IMR-90 (cell line): ENCODE data around the gene LDB2. TPM values are rescaled to one million over a fixed set of nuclear protein-coding genes. Genes with fewer than 3 reads are reported as not detected.

Experiments
- ATAC-seq: fragments of 200-7000 bp; cut with Tn5 transposase; 2 replicates; pipeline ENCODE4 v1.9.1; 2020; ENCODE audit warnings: low read depth, mild to moderate bottlenecking, moderate library complexity
- BruUV-seq: library from RNA; stranded (reverse); fragments of 400-500 nt; replicated peaks from 2 replicates; lab custom pipeline; 2021; lab: Mats Ljungman, UMichigan
- CTCF ChIA-PET: fragments of 300-600 bp; formaldehyde crosslinking; extraction: SDS; loops from one replicate; lab custom pipeline; 2021; ENCODE audit warnings: antibody characterized with exemption; lab: Yijun Ruan, JAX
- POLR2A ChIA-PET: fragments of 300-600 bp; sonication (Branson Sonifier 250); formaldehyde crosslinking; loops from one replicate; lab custom pipeline; 2022; ENCODE audit warnings: antibody characterized with exemption; ENCODE audit not compliant: unreplicated experiment; lab: Charles Lee
- DNase-seq: peaks from one replicate; pipeline ENCODE4 v3.0.0; 2013
- H2AFZ ChIP-seq: replicated peaks from 2 replicates; pipeline ENCODE3; 2013; ENCODE audit warnings: low read length, mild to moderate bottlenecking; ENCODE audit not compliant: poor library complexity
- H2AK5ac ChIP-seq: 2 replicates; pipeline ENCODE4 v1.6.1; 2013; ENCODE audit warnings: low read depth, low read length, inconsistent platforms
- H2AK9ac ChIP-seq: replicated peaks from 2 replicates; pipeline ENCODE3; 2013; ENCODE audit warnings: mild to moderate bottlenecking, low read depth, low read length, moderate library complexity; ENCODE audit not compliant: poor library complexity
- H2BK120ac ChIP-seq: 2 replicates; pipeline ENCODE4 v1.6.1; 2013; ENCODE audit warnings: low read depth, low read length, inconsistent platforms
- H2BK15ac ChIP-seq: 3 replicates; pipeline ENCODE4 v1.6.1; 2013; ENCODE audit warnings: low read depth, low read length, inconsistent platforms
- H2BK20ac ChIP-seq: 2 replicates; pipeline ENCODE4 v1.6.1; 2013; ENCODE audit warnings: low read depth, mild to moderate bottlenecking, inconsistent platforms, low read length, moderate library complexity
- H2BK5ac ChIP-seq: 2 replicates; pipeline ENCODE4 v1.6.1; 2013; ENCODE audit warnings: mild to moderate bottlenecking, low read depth, low read length, inconsistent platforms; ENCODE audit not compliant: poor library complexity, severe bottlenecking
- H3K14ac ChIP-seq: replicated peaks from 2 replicates; pipeline ENCODE4 v1.6.1; 2013; ENCODE audit warnings: low read depth, low read length, inconsistent platforms
- H3K18ac ChIP-seq: 2 replicates; pipeline ENCODE4 v1.6.1; 2013; ENCODE audit warnings: low read depth, low read length, control low read depth
- H3K23ac ChIP-seq: 2 replicates; pipeline ENCODE4 v1.6.1; 2013; ENCODE audit warnings: low read depth, low read length, inconsistent platforms
- H3K27ac ChIP-seq: 2 replicates; pipeline ENCODE4 v1.5.1; 2013; ENCODE audit warnings: mild to moderate bottlenecking, control low read depth, low read length; ENCODE audit not compliant: insufficient read depth
- H3K27me3 ChIP-seq: 2 replicates; pipeline ENCODE4 v1.6.1; 2013; ENCODE audit warnings: low read length; ENCODE audit not compliant: control insufficient read depth, insufficient read depth
- H3K36me3 ChIP-seq: 2 replicates; pipeline ENCODE4 v1.6.1; 2013; ENCODE audit warnings: low read length, mixed read lengths; ENCODE audit not compliant: control insufficient read depth, insufficient read depth
- H3K4ac ChIP-seq: 2 replicates; pipeline ENCODE4 v1.6.1; 2013; ENCODE audit warnings: low read depth, low read length, inconsistent platforms
- H3K4me1 ChIP-seq: 2 replicates; pipeline ENCODE4 v1.6.1; 2013; ENCODE audit warnings: low read length, mixed read lengths; ENCODE audit not compliant: control insufficient read depth, insufficient read depth
- H3K4me2 ChIP-seq: 2 replicates; pipeline ENCODE4 v1.6.1; 2013; ENCODE audit warnings: low read depth, mild to moderate bottlenecking, control low read depth, low read length, moderate library complexity
- H3K4me3 ChIP-seq: 2 replicates; pipeline ENCODE4 v1.5.1; 2013; ENCODE audit warnings: low read depth, mild to moderate bottlenecking, control low read depth, low read length, moderate library complexity; ENCODE audit not compliant: insufficient read depth
- H3K56ac ChIP-seq: 2 replicates; pipeline ENCODE4 v1.6.1; 2013; ENCODE audit warnings: low read length, inconsistent platforms; ENCODE audit not compliant: insufficient read depth; ENCODE audit errors: extremely low read depth
- H3K79me1 ChIP-seq, 2 experiments: 2 replicates each; pipeline ENCODE4 v1.6.1; 2013; ENCODE audit warnings: low read length in 2 of 2, inconsistent platforms in 1 of 2, low read depth in 1 of 2
- H3K9ac ChIP-seq: 2 replicates; pipeline ENCODE4 v1.6.1; 2013; ENCODE audit warnings: low read depth, low read length, control low read depth
- H3K9me1 ChIP-seq: 2 replicates; pipeline ENCODE4 v1.6.1; 2013; ENCODE audit warnings: low read length, inconsistent platforms; ENCODE audit not compliant: insufficient read depth
- H3K9me3 ChIP-seq: 2 replicates; pipeline ENCODE4 v1.6.1; 2013; ENCODE audit warnings: low read length; ENCODE audit not compliant: control insufficient read depth, insufficient read depth
- H4K20me1 ChIP-seq: 2 replicates; pipeline ENCODE4 v1.6.1; 2013; ENCODE audit warnings: low read length, inconsistent platforms; ENCODE audit not compliant: insufficient read depth
- H4K5ac ChIP-seq: 2 replicates; pipeline ENCODE4 v1.6.1; 2013; ENCODE audit warnings: mild to moderate bottlenecking, low read depth, low read length, control low read depth
- H4K8ac ChIP-seq, 2 experiments: 2 replicates each; pipeline ENCODE4 v1.6.1; 2013; ENCODE audit warnings: low read depth in 2 of 2, low read length in 2 of 2, control low read depth in 1 of 2, inconsistent platforms in 1 of 2
- H4K91ac ChIP-seq: 2 replicates; pipeline ENCODE4 v1.6.1; 2013; ENCODE audit warnings: low read depth, low read length, inconsistent platforms; ENCODE audit not compliant: insufficient read depth
- BHLHE40 ChIP-seq: fragments of 150-350 bp; IDR thresholded peaks from 2 replicates; pipeline ENCODE4 v1.6.1; 2016; ENCODE audit warnings: mild to moderate bottlenecking, low read depth, low read length
- CEBPB ChIP-seq: IDR thresholded peaks from 2 replicates; pipeline ENCODE4 v1.6.1; 2012; ENCODE audit warnings: low read depth, low read length, improper control_type of control experiment
- CHD1 ChIP-seq: IDR thresholded peaks from 2 replicates; pipeline ENCODE4 v1.6.1; 2012; ENCODE audit warnings: low read depth, low read length, improper control_type of control experiment
- CTCF ChIP-seq: conservative IDR thresholded peaks from 2 replicates; pipeline ENCODE4 v1.5.1; 2012; ENCODE audit warnings: mild to moderate bottlenecking, low read depth, low read length, improper control_type of control experiment
- ELK1 ChIP-seq: fragments of 150-350 bp; IDR thresholded peaks from 2 replicates; pipeline ENCODE4 v1.6.1; 2016; ENCODE audit warnings: low read depth, mild to moderate bottlenecking, low read length, moderate library complexity, borderline replicate concordance
- FOS ChIP-seq: fragments of 150-350 bp; IDR thresholded peaks from 2 replicates; pipeline ENCODE4 v1.6.1; 2016; ENCODE audit warnings: low read depth, low read length
- MAFK ChIP-seq: IDR thresholded peaks from 2 replicates; pipeline ENCODE4 v1.6.1; 2012; ENCODE audit warnings: low read depth, low read length, improper control_type of control experiment
- MAZ ChIP-seq: IDR thresholded peaks from 2 replicates; pipeline ENCODE4 v1.6.1; 2012; ENCODE audit warnings: low read depth, mild to moderate bottlenecking, low read length, improper control_type of control experiment, moderate library complexity, borderline replicate concordance
- MXI1 ChIP-seq: IDR thresholded peaks from 2 replicates; pipeline ENCODE4 v1.6.1; 2012; ENCODE audit warnings: low read depth, mild to moderate bottlenecking, low read length, moderate library complexity, borderline replicate concordance
- NFE2L2 ChIP-seq: fragments of 150-350 bp; IDR thresholded peaks from 2 replicates; pipeline ENCODE4 v1.6.1; 2016; ENCODE audit warnings: low read depth, mild to moderate bottlenecking, low read length
- POLR2A ChIP-seq: IDR thresholded peaks from 2 replicates; pipeline ENCODE4 v1.6.1; 2012; ENCODE audit warnings: mild to moderate bottlenecking, low read depth, low read length
- RAD21 ChIP-seq: IDR thresholded peaks from 2 replicates; pipeline ENCODE4 v1.6.1; 2012; ENCODE audit warnings: low read length, improper control_type of control experiment
- RCOR1 ChIP-seq: IDR thresholded peaks from 2 replicates; pipeline ENCODE4 v1.6.1; 2012; ENCODE audit warnings: mild to moderate bottlenecking, low read length, improper control_type of control experiment; ENCODE audit not compliant: insufficient replicate concordance
- RFX5 ChIP-seq: IDR thresholded peaks from 2 replicates; pipeline ENCODE4 v1.8.0; 2012; ENCODE audit warnings: low read depth, mild to moderate bottlenecking, low read length, moderate library complexity
- SMC3 ChIP-seq: fragments of 150-350 bp; IDR thresholded peaks from 2 replicates; pipeline ENCODE4 v1.6.1; 2016; ENCODE audit warnings: low read depth, mild to moderate bottlenecking, antibody characterized with exemption, low read length, moderate library complexity
- USF2 ChIP-seq: fragments of 150-350 bp; IDR thresholded peaks from 2 replicates; pipeline ENCODE4 v1.6.1; 2017; ENCODE audit warnings: mild to moderate bottlenecking, antibody characterized with exemption, low read length, low read depth
- WGBS, 2 experiments: methylation state at CpG; one replicate each; pipeline versions ENCODE4 v1.1.5 to v1.1.7; 2013; ENCODE audit warnings: missing lambda C conversion rate in 2 of 2; ENCODE audit not compliant: insufficient read length in 1 of 2; ENCODE audit errors: extremely low coverage in 2 of 2; 5-methylcytosine and 5-hydroxymethylcytosine counted together
- dilution Hi-C: fragments of 300-500 bp; cut with HindIII; formaldehyde crosslinking; loops from one replicate; pipeline ENCODE4 v1.14.3; 2018; ENCODE audit warnings: low sequenced_read_pairs; ENCODE audit not compliant: unreplicated experiment
- in situ Hi-C: fragments of 300-500 bp; cut with MboI; formaldehyde crosslinking; loops from 3 replicates; pipeline ENCODE4 v1.14.3; 2019; ENCODE audit warnings: low sequenced_read_pairs, inconsistent platforms, mixed read lengths
- intact Hi-C: fragments of 100-400 bp; cut with micrococcal nuclease; formaldehyde crosslinking; loops from 2 replicates; pipeline ENCODE4 v1.10.0; 2022
- polyA plus RNA-seq, 3 experiments: library from polyadenylated mRNA; depleted of rRNA; stranded (reverse); fragments of >200 nt; gene quantifications; 2 replicates each; pipeline ENCODE4 v1.2.3, GENCODE V29; 2012; ENCODE audit warnings: low replicate concordance in 1 of 3
- total RNA-seq: library from RNA; depleted of rRNA; stranded (reverse); fragments of >200 nt; gene quantifications from 2 replicates; pipeline ENCODE4 v1.2.3, GENCODE V29; 2012

LDB2 gene
- total and polyA plus RNA-seq, 2 of the 4 experiments (the other 2 are of a cell fraction), result 67.9 to 116 TPM

GRCh38 chr4:16492872-16493271 lies 405.6 kb downstream of the LDB2 start:
- Histone ChIP-seq H3K27ac (no peak overlapping the region), H2BK20ac (no peak overlapping the region), H2AFZ (no peak overlapping the region), H4K91ac (no peak overlapping the region), H2AK5ac (no peak overlapping the region), H3K4ac (no peak overlapping the region), H3K18ac (no peak overlapping the region), H3K56ac (no peak overlapping the region), H4K5ac (no peak overlapping the region), H3K9me1 (no peaks in the 10 kb centered on the region), H2BK120ac (no peak overlapping the region), H2BK5ac (no peak overlapping the region), H3K9me3 (no peaks in the 10 kb centered on the region), H2BK15ac (no peak overlapping the region), H4K8ac (no peak overlapping the region), H3K23ac (no peak overlapping the region), H3K27me3 (no peaks in the 10 kb centered on the region), H3K9ac (no peak overlapping the region), H3K4me2 (no peak overlapping the region), H3K79me1 (no peaks in the 10 kb centered on the region), H3K36me3 (no peaks in the 10 kb centered on the region), H3K4me1 (no peaks in the 10 kb centered on the region), H3K4me3 (no peak overlapping the region), H4K20me1 (no peaks in the 10 kb centered on the region), H3K14ac (no peak overlapping the region), H2AK9ac (no peak overlapping the region)
- WGBS, 2 experiments, result no CpG with 5 or more reads among the region's 4 CpGs
- dilution Hi-C loops (no loop called here), in situ Hi-C loops (no loop called here), intact Hi-C loops (no loop called here)
- POLR2A ChIA-PET, result no interaction called here
- no peak for ATAC-seq
- BruUV-seq, result no TSS peak
- CTCF ChIA-PET, result interaction anchor here (0.6 kb wide), 1 partner anchor 132 kb away, joined by 5 read pairs; no protein-coding TSS in a partner anchor
- TF ChIP-seq MXI1 (no peak), CTCF (no peak), ELK1 (no peak), RFX5 (no peak), CHD1 (no peak), RCOR1 (no peak), BHLHE40 (no peak), MAZ (no peak), MAFK (no peak), NFE2L2 (no peak), CEBPB (no peak), USF2 (no peak), RAD21 (no peak), SMC3 (no peak), FOS (no peak), POLR2A (no peak)
- DNase-seq, result no peak
